Left lobe of liver (tissue), 2 donors: ENCODE results near the gene COA6. TPM values are rescaled to one million over a fixed set of nuclear protein-coding genes. Genes with fewer than 3 reads are reported as not detected.

ENCODE experiments used
- ATAC-seq: fragments of 200-7000 bp; cut with Tn5 transposase; one replicate; pipeline ENCODE4 v1.9.1; 2020; ENCODE audit warnings: mild to moderate bottlenecking, moderate library complexity
- DNase-seq: peaks from one replicate; pipeline ENCODE4 v3.0.0-alpha.2; 2020; ENCODE audit warnings: low spot score
- total RNA-seq: library from RNA; stranded (reverse); gene quantifications from one replicate; pipeline ENCODE4 v1.2.1, GENCODE V29; 2021
- donor health status: DM: no; HTN: no; CAD: no; lungs with moderate emphysema.
- donor health status: DM: no; HTN: yes; CAD: no.

COA6 gene
- total RNA-seq, 1 donor from 2014 or later = 11.5 TPM

DNA sequence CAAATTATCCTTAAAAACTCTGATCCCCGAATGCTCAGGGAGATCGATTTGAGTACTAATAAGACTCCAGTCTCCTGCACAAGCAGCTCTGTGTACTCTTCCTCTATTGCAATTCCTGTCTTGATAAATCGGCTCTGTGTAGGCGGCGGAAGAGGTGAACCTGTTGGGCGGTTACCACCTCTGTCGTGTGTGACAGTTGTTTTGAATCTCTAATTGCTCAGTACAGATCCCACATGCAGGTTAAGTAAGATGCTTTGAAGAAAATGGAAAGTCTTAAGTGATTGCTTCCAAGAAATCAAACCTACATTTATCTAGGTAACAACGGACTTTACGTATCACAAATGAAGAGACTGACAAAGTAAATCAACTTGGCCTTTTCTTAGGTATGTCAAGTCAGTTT is 35.5 kb downstream of the COA6 start:
- ATAC-seq = no peak
- DNase-seq = no peak

DNA sequence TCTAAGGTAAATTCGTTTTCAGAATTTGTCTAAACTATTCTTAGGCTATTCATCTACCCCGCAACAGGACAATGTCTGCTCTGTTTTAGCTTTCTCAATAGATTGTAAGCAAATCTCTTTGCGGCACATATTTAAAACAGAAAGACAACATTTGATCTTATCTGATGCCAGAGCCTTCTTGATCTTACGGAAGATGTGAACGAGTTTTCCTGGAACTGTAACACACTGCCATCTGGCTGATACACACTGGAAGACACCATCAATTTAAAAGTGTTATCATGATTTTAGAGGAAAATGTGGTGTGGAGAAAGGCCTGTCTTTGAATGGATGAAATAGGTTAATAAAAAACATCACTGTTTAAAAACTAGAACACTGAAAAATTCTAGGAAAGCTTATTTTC is 36.1 kb downstream of the COA6 start:
- ATAC-seq = no peak

DNA sequence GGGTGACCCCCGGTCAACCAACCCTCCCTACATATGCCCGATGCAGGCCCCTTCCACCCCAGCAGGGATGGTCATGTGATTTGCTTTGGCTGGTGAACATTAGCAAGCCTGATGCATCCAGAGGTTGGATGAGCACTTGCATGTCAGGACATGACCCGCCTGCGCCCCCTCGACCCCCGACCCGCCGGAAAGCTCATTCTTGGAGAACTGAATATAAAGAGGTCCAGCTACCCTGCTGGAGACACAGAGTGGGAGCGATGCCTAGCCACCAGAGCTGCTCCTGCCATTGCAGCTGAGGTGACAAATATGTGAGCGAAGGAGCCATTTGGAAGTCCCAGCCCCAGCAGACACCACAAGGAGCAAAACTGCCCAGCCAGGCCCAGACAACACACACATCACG is 39.6 kb downstream of the COA6 start:
- ATAC-seq = no peak
- DNase-seq = no peak

More for the DNA sequence above, 36.1 kb downstream of the COA6 start:
- DNase-seq = no peak

- DNase-seq (no peak), ATAC-seq (no peak)
Observed at GRCh38 chr1:234413485-234413884, 40.2 kb downstream of the COA6 start.

GRCh38 chr1:234413990-234414389 is 40.7 kb downstream of the COA6 start:
- DNase-seq = no peak
- ATAC-seq = no peak

GRCh38 chr1:234427950-234428646 is 54.8 kb downstream of the COA6 start:
- DNase-seq (no peak), ATAC-seq (no peak)

DNA sequence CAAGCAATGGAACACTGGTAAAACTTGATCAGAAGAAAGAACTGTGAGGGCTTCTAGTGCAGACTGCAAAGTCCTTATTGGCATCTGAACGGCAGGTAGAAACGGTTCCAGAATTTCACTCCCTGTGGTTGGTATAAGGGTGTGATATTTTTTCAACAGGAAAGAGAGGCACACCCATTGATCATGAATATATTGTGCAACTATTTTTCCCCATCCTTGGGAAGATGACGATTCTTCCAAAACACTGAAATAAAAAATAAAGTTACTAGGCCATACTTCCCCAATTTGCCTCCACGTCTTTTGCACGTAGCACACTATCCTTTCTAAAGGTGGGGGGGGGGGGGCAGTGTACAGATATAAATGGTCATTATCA is 56.2 kb downstream of the COA6 start:
- ATAC-seq = no peak
- no peak for DNase-seq

DNA sequence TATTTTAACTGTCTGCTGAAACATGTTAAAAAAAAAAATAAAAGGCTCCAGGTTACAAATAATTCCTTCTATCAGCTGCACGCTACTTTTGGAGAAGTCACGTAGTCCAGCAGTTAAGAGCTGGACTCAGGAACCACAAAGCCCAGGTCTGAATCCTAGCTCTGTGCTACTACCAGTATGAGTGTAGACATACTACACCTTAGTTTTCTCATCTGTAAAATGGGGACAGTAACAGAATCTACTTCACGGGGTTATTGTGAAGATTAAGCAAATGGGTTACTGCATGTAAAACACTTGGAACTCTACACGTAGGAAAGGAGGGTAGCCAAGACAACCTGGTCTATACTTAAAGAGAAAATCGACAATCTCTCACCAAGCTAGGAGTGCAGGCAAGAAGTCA is 57.4 kb downstream of the COA6 start:
- ATAC-seq (no peak), DNase-seq (no peak)

DNA sequence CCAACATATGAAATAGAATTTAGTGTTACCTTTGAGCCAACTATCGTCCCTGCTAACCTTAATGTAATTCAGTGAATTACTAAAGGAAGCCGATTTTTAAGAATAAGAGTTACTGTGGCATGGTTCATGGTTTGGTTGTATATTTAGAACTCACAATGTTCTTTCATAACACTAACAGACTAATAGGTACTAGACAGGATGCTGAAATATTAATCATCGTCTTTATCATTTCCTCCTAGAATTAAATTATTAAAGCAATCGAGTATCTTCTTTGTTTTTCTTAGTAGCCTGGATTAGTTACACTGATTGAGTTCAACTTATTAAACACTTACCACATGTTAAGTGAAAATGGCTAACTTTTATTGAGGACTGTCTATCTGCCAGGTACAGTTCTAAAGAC is 58.0 kb downstream of the COA6 start:
- ATAC-seq (no peak), DNase-seq (no peak)

DNA sequence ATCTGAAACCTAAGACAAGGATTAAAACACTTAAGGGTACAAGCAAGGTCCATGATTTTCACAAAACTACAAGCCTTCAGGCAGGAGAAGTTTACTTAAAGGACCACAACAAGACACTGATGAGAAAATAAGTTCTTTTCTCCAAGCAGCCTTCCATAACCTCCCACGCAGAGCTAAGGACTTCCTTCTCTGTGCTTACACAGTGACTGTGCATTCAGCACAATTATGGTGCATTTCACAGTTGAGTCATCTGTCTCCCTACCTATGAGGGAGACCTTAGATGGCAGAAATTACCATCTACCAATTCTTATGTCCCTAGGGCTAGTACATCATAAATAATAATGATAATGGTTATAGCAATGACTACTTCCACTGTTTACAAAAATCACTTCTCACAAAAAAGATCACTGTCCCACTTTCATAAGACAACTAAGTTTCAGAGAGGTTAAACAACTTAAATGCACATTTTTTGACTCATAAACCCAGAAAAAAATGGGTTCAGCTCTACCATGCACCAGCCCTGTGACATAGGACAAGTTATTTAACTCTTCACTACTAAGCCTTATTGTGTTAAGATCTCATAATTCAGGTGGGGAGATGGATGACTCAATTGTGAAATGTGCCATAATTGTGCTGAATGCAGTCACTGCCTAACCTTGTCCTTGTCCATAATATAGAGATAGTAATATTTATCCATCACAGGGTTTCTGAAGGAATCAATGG is 60.5 kb downstream of the COA6 start:
- DNase-seq (no peak), ATAC-seq (no peak)

Other genes starting within 250 kb of the COA6 start
- gene TARBP1, start 105.7 kb downstream of the COA6 start, total RNA-seq = 7.8 TPM
- 48.7 TPM for gene IRF2BP2, start 236.7 kb downstream of the COA6 start, total RNA-seq